ENCODE data around the gene C3orf52.
A peak's percentile ranks its signal among the peaks of the same experiment; 100 is the strongest.

C3orf52 gene

GRCh38 chr3:112086875-112087524 is 811 bp downstream of the C3orf52 start:
- DNase-seq: peak; percentile 46

- DNase-seq: no peak
Measured at GRCh38 chr3:112087746-112088145, 1.6 kb downstream of the C3orf52 start.

GRCh38 chr3:112088944-112089343 is 2.8 kb downstream of the C3orf52 start:
- DNase-seq: no peak

GRCh38 chr3:112089956-112090886 is 4.0 kb downstream of the C3orf52 start:
- DNase-seq: no peak

- no peak for DNase-seq
Measured at GRCh38 chr3:112090887-112091586, 4.8 kb downstream of the C3orf52 start.

- DNase-seq: peak; percentile 83
Measured at GRCh38 chr3:112092496-112093179, 6.4 kb downstream of the C3orf52 start.

GRCh38 chr3:112093180-112093522 is 7.0 kb downstream of the C3orf52 start:
- DNase-seq: no peak

- DNase-seq: no peak
Measured at GRCh38 chr3:112095731-112096130, 9.5 kb downstream of the C3orf52 start.

GRCh38 chr3:112096176-112096575 is 10.0 kb downstream of the C3orf52 start:
- no peak for DNase-seq

- DNase-seq: peak; percentile 99
Measured at GRCh38 chr3:112097378-112097777, 11.2 kb downstream of the C3orf52 start.

- peak; percentile 92 for DNase-seq
Measured at GRCh38 chr3:112101916-112102315, 15.7 kb downstream of the C3orf52 start.

- DNase-seq: no peak
Measured at GRCh38 chr3:112104774-112105173, 18.6 kb downstream of the C3orf52 start.

GRCh38 chr3:112109322-112109721 is 23.1 kb downstream of the C3orf52 start:
- no peak for DNase-seq

- peak; percentile 35 for DNase-seq
Measured at GRCh38 chr3:112111785-112112402, 25.7 kb downstream of the C3orf52 start.

GRCh38 chr3:112114576-112115160 is 28.5 kb downstream of the C3orf52 start:
- no peak for DNase-seq

GRCh38 chr3:112115161-112115739 is 29.1 kb downstream of the C3orf52 start:
- DNase-seq: no peak

- DNase-seq: no peak
Measured at GRCh38 chr3:112115806-112116383, 29.7 kb downstream of the C3orf52 start.

- no peak for DNase-seq
Measured at GRCh38 chr3:112116748-112117186, 30.6 kb downstream of the C3orf52 start.

GRCh38 chr3:112117415-112117814 is 31.2 kb downstream of the C3orf52 start:
- no peak for DNase-seq

- no peak for DNase-seq
Measured at GRCh38 chr3:112117841-112118571, 31.8 kb downstream of the C3orf52 start.
